GM10266 (cell line): Measurements from ENCODE around the gene MARCHF3.
"Not testable (repeated sequence)": the region's sequence is repeated elsewhere in the genome, so short reads cannot be mapped to it uniquely, and the experiment has no call there.

Experiments
- DNase-seq: peaks from one replicate; pipeline ENCODE4 v3.0.0; 2012; ENCODE audit errors: extremely low spot score
- CTCF ChIP-seq: IDR thresholded peaks from 2 replicates; pipeline ENCODE4 v1.5.1; 2012; ENCODE audit warnings: mild to moderate bottlenecking, low read depth; ENCODE audit not compliant: control insufficient read depth, insufficient read depth; ENCODE audit errors: missing control alignments

MARCHF3 gene

GRCh38 chr5:127010362-127010761, 20.0 kb downstream of the MARCHF3 start:
- no peak for TF ChIP-seq CTCF
- no peak for DNase-seq

GRCh38 chr5:127009784-127010183, 20.6 kb downstream of the MARCHF3 start:
- no peak for TF ChIP-seq CTCF
- no peak for DNase-seq

- DNase-seq: no peak
- TF ChIP-seq CTCF: no peak
Observed at GRCh38 chr5:127008300-127008975, 21.9 kb downstream of the MARCHF3 start.

- no peak for TF ChIP-seq CTCF
- no peak for DNase-seq
Observed at GRCh38 chr5:127007522-127007921, 22.8 kb downstream of the MARCHF3 start.

- DNase-seq: no peak
- no peak for TF ChIP-seq CTCF
Observed at GRCh38 chr5:127006744-127007143, 23.6 kb downstream of the MARCHF3 start.

- DNase-seq: not testable (repeated sequence)
Observed at GRCh38 chr5:127005282-127005681, 25.1 kb downstream of the MARCHF3 start.

- DNase-seq: no peak
- TF ChIP-seq CTCF: no peak
Observed at GRCh38 chr5:127004721-127005120, 25.6 kb downstream of the MARCHF3 start.

- DNase-seq: no peak
Observed at GRCh38 chr5:127003798-127004495, 26.4 kb downstream of the MARCHF3 start.

More at GRCh38 chr5:127003798-127004495, 26.4 kb downstream of the MARCHF3 start:
- TF ChIP-seq CTCF: no peak
